Daoy (cell line): ENCODE measurements around the gene CLEC2B. TPM values are rescaled to one million over a fixed set of nuclear protein-coding genes. Genes with fewer than 3 reads are reported as not detected.

Experiments used
- DNase-seq: peaks from one replicate; pipeline ENCODE4 v3.0.0-alpha.2; 2015; ENCODE audit warnings: low read depth
- total RNA-seq: library from RNA; depleted of rRNA; stranded (reverse); fragments of >200 nt; shearing (Covaris generic); gene quantifications from 2 replicates; pipeline ENCODE4 v1.2.3, GENCODE V29; 2014; rRNA removed

CLEC2B gene
- total RNA-seq, 1 experiment from 2014 or later = 1.3 TPM

- DNase-seq = no peak
Observed at GRCh38 chr12:9808504-9808903, 60.6 kb downstream of the CLEC2B start.

- no peak for DNase-seq
Observed at GRCh38 chr12:9806714-9807113, 62.4 kb downstream of the CLEC2B start.

DNA sequence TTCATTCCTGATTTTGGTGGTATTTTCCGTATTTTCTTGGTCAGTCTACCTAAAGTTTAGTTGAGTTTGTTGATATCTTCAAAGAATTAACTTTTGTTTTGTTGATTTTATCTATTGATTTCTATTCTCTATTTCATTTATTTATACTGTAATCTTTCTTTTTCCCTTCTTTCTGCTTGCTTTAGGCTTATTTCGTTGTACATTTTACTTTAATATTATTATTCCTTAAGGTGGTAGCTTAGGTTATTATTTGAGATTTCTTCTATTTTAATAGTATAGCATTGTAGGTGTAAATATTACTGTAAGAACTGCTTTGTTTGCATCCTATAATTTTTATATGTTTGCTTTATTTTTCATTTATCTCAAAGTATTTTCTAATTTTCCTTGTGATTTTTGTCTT lies 63.3 kb downstream of the CLEC2B start:
- no peak for DNase-seq

Other genes with a start within 250 kb of the CLEC2B start
- gene CLEC2D, start 199.6 kb downstream of the CLEC2B start, total RNA-seq = 0.34 and 0.39 TPM in 2 replicates
- gene CLECL1, start 136.3 kb downstream of the CLEC2B start, total RNA-seq = not detected in 2 replicates
- 0.12 and 0.57 TPM in 2 replicates for gene CD69, start 108.5 kb downstream of the CLEC2B start, total RNA-seq
- not detected in 2 replicates for gene KLRF1, start 41.9 kb downstream of the CLEC2B start, total RNA-seq
- gene KLRF2, start 12.1 kb upstream of the CLEC2B start, total RNA-seq = not detected in 2 replicates
- gene CLEC2A, start 63.0 kb upstream of the CLEC2B start, total RNA-seq = not detected in 2 replicates
- not detected in 2 replicates for gene CLEC12A, start 102.1 kb upstream of the CLEC2B start, total RNA-seq
- not detected in 2 replicates for gene CLEC1B, start 129.8 kb upstream of the CLEC2B start, total RNA-seq
- not detected in 2 replicates for gene CLEC12B, start 141.3 kb upstream of the CLEC2B start, total RNA-seq
- not detected in 2 replicates for gene CLEC9A, start 161.3 kb upstream of the CLEC2B start, total RNA-seq
- gene CLEC1A, start 229.6 kb upstream of the CLEC2B start, total RNA-seq = 0.06 TPM in 1 of 2 replicates, not detected in the other